EH (cell line): ENCODE results near the gene MAP3K6.
"Not testable (repeated sequence)": the region's sequence is repeated elsewhere in the genome, so short reads cannot be mapped to it uniquely, and the experiment has no call there.

ENCODE experiments used
- DNase-seq: peaks from one replicate; pipeline ENCODE4 v3.0.0-alpha.2; 2015; ENCODE audit warnings: low read depth

Gene MAP3K6

DNA sequence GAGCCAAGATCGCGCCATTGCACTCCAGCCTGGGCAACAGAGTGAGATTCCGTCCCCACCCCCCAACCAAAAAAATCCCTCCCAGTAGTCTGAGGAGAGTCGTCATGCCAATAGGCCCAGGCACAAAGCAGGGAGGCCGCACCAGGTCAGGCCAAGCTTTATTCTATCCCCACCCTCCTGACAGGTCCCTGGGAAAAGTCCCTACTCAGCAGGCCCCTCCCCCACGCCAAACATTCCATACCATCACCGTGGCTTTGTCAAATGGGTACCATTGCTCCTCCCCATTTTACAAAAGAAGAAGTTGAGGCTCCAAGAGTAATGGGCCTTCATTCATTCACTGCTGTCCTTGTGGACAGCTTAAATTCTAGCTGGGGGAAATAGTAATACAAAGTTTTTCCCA is 31.0 kb upstream of the MAP3K6 start:
- no peak for DNase-seq

GRCh38 chr1:27397110-27397509 is 30.3 kb upstream of the MAP3K6 start:
- DNase-seq = no peak

GRCh38 chr1:27395441-27396195 is 28.9 kb upstream of the MAP3K6 start:
- DNase-seq = peak; percentile 70

- peak; percentile 63 for DNase-seq
Observed at GRCh38 chr1:27394925-27395324, 28.2 kb upstream of the MAP3K6 start.

DNA sequence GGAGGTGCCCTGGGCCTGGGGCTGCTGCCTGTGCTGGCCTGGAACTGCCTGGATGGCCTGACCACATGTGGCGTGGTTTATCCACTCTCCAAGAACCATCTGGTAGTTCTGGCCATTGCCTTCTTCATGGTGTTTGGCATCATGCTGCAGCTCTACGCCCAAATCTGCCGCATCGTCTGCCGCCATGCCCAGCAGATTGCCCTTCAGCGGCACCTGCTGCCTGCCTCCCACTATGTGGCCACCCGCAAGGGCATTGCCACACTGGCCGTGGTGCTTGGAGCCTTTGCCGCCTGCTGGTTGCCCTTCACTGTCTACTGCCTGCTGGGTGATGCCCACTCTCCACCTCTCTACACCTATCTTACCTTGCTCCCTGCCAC is 27.5 kb upstream of the MAP3K6 start:
- DNase-seq = no peak

DNA sequence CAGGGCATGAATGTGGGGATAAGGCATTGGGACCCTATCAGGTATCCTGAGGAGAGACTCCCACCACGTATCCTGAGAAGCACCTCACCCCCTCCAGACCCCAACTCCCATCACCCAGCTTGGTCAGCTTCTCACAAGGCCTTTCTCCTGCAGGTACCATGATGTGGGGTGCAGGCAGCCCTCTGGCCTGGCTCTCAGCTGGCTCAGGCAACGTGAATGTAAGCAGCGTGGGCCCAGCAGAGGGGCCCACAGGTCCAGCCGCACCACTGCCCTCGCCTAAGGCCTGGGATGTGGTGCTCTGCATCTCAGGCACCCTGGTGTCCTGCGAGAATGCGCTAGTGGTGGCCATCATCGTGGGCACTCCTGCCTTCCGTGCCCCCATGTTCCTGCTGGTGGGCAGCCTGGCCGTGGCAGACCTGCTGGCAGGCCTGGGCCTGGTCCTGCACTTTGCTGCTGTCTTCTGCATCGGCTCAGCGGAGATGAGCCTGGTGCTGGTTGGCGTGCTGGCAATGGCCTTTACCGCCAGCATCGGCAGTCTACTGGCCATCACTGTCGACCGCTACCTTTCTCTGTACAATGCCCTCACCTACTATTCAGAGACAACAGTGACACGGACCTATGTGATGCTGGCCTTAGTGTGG is 27.0 kb upstream of the MAP3K6 start:
- DNase-seq = no peak

DNA sequence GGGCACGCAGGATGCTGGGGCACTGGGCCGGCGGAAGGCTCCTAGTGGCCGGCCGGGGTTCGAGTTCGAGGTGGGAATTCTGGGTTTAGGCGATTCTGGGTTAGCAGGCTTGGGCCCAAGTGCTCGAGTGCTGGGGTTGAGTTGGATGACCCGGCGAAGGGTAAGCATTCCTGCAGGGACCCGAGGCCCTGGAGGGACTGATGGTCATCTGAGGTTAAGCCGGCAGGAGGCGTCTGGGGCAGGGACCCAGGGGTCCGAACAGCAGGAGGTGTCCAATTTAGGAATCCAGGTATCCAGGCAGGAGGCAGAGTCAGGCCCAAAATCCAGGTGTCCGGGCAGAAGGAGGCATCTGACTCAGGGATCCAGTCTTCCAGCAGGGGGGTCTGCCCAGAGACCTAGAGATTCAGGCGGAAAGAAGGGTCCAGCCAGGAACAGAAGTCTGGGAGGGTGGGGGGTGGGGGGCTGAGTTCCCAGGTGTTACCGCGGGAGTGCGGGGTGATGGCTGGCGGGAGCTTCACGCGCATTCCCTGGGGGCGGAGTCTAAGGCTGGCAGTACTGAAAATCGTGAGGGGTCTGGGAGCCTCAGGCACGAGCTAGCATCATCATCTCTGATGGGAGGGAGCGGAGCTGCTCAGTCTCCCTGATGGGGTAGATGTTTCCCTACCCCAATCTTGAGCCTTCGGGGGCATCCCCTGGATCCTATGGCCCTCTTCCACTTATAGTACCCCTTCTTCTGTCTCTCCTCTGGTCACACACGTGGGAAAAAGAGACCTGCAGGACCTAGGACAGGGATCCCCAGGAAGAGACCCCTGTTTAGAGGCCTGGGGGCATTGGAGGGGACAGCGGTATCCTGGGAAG is 26.2 kb upstream of the MAP3K6 start:
- DNase-seq = no peak

DNA sequence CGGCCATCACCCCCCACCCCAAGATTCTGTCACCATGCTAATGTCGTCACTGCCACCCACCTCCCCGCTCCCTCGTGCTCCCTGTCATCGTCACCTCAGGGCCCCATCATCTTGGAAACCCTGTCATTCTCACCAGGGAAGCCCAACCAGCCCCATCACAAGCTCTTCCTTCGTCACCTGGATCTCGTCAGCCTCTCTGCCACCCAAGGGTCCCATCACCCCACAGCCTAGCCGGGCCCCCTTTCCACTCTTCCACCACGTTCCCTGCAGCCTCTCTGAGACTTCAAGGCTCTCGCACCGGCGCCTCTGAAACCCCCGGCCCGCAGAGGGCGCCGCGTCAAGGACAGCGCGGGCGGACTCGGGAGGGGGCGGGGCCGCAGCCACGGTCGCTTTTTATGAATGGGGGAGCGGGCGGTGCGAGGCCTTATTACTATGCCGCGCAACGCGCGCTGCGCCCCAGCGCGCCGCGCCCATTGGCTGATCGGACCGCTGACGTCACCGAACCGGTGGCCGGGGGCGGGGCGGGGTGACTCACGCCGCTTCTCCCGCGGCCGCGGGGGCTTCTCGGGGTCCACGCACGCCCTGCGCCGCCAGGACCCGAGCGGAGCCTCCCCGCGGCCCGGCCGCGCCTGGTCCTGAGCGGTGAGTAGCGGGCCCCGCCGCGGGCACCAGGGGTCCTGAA is 25.5 kb upstream of the MAP3K6 start, which contains the start of gene GPR3:
GPR3 (plus strand) TSS at position 527 of the 682 bp plus-strand sequence. CDS start 1,177 bp downstream, outside the sequence.
- peak; percentile 92 for DNase-seq

DNA sequence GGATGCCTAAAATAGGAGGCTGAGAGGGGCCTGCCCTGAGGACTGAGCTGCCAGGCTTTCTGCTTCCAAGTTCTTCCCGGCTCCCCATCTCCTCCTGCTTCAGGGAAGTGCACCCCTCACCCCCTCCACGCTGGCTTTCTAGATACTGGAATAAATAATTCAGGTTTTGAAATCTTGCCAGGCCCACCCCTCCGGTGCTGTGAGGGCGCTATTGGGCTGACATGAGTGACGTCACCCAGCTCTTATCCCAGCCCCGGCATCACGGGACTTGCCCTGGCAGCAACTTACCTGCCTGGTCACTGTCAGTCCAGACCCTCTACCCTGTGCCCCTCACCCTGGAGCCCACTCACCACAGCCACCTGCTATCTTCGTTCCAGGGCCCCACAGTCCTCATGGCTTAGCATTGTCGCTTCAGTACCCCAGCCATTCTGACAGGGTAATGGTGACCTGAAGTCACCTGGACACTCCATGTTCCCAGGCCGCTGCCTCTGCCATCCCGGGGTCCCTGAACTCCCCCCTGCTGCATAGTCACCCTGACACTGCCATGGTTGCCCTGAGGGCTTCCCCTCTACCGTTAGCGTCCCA is 24.8 kb upstream of the MAP3K6 start:
- peak; percentile 57 for DNase-seq

GRCh38 chr1:27388337-27389005 is 21.7 kb upstream of the MAP3K6 start:
- peak; percentile 55 for DNase-seq

DNA sequence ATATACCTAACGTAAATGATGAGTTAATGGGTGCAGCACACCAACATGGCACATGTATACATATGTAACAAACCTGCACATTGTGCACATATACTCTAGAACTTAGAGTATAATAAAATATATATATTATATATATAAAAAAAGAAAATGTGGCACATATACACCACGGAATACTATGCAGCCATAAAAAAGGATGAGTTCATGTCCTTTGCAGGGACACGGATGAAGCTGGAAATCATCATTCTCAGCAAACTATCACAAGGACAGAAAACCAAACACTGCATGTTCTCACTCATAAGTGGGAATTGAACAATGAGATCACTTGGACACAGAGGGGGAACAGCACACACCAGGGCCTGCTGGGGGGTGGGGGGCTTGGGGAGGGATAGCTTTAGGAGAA is 18.0 kb upstream of the MAP3K6 start:
- DNase-seq = not testable (repeated sequence)

DNA sequence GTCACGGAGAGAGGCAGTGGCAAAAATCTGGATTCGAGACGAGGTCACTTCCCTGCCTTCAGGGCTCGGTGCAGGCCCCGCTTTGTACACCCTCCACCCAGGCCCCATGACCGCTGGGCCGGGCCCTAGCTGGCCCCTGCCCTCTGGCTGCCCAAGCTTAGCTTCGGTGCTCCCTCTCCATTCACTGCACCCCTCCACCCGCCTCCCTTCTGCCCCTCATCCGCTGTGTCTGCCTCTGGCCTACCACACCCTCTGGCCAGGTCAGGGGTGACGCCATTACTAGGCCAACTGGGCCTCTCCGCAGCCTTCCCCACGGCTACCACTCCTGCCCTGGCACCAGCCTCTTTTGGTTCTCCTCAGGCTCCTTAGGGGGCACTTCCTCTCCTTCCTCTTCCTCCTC is 16.9 kb upstream of the MAP3K6 start:
- DNase-seq = no peak

DNA sequence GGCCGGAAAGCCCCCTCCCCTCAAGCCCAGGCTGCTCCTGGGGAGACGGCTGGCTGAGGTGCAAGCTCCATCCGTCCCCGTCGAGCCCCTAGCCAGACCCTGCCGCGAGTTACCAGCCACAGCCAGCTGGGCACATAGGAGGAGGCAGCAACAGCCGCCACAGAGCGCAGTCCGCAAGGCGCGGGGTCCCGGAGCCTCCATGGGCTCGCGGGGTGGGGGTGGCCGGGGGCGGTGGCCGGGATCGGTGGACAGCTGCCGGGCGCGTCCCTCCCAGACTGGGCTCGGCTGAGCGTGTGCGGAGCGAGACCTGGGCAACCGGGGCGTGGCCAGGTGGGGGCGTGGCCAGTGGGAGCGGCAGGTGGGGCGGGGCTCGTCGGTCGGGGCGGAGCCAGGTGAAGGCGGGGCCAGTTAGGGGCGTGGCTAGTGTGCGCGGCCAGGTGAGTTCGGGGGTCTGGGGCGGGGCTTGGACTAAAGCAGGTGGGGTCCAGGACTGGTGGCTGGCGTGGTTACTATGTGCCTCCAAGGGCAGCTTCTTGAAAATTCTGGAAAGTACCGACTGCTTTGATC is 16.4 kb upstream of the MAP3K6 start, which contains the start of gene CD164L2:
CD164L2 (minus strand) TSS at position 295 of the 567 bp plus-strand sequence; CDS start at position 201, 94 bp downstream.
- DNase-seq = no peak

GRCh38 chr1:27381969-27382762 is 15.4 kb upstream of the MAP3K6 start:
- DNase-seq = no peak

DNA sequence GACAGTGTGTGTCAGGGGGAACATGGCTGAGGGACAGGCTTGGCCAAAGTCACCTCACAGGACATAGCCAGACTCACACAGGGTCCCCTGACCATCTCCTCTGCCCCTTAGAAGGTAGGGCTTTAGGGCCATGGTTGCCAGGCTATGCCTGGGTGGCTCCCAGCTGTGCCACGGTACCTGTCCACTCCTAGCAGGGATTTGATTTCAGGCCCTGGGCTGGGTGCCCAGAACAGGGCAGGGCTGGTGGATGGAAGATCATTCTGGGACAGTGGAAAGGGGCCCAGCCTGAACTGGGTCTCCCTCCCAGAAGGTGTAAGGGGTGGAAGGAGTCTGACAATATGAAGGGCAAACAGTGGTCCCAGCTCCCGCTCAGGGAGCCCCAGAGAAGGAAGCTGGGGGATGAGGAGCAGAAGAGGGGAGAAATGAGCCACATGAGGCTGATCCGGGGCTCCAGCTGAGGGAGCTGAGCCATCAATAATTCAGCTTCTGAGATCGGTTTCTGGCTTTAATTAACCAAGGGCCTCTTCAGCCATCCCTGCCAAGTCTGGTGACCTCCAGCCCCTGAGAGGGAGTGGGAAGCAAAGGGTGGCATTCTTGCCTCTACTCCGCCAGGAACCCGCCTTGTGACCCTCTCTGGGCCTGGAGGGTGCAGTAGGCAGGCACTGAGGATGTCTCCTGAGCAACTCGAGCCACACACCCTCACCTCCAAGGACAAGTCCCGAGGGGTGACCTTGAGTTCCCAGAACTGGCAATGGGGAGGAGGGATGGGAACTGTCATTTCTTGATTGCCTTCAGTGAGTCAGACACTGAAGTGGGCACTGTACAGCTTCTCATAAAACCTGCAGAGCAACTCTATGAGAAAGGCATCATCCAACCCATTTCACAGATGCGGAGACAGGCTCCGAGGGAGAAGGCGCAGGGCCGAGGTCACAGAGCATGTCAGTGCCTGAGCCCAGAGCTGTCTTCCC is 14.3 kb upstream of the MAP3K6 start:
- DNase-seq = no peak

DNA sequence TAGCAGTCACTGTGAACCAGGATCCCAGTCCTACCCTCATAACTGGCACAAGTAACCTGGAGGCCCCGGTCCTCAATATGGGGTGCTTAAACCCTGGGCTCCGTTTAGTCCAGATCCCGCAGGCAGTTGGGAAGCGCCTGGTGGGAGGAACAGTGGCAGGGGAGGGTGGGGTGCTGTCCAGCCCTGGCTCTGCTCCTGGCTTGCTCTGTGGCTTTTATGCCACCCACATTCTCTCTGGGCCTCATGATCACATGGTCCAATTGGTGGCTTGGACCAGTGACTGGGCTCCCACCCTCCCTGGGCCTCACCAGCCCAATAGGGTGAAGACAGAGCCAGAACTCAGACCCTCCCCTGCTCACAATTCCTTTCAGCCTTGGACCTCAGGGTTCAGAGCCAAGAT is 13.5 kb upstream of the MAP3K6 start:
- DNase-seq = no peak

DNA sequence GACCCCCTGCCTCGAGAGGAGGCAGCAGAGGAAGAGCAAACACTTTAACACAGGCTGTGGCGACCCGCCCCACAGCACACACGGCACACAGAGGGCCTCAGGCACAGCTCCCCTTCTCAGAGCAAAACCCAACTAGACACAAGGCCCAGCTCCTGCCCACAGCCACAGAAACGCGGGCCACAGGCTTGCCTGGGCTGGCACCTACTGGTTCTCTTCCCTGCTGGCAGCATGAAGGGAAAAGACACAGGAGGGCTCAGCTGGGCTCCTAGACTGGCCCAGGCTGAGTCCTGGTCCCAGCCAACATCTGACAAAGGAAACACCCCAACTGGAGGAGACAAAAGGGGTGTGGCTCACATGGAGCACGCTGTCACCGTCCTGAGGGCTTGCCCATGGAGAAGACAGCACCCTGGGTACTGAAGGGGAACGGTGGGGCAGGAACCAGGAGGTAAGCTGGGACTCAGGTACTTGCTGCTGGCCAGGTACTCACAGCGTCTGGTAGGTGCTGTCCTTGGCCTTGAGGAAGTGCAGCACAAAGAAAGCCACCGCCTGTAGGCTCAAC is 12.9 kb upstream of the MAP3K6 start:
- no peak for DNase-seq

DNA sequence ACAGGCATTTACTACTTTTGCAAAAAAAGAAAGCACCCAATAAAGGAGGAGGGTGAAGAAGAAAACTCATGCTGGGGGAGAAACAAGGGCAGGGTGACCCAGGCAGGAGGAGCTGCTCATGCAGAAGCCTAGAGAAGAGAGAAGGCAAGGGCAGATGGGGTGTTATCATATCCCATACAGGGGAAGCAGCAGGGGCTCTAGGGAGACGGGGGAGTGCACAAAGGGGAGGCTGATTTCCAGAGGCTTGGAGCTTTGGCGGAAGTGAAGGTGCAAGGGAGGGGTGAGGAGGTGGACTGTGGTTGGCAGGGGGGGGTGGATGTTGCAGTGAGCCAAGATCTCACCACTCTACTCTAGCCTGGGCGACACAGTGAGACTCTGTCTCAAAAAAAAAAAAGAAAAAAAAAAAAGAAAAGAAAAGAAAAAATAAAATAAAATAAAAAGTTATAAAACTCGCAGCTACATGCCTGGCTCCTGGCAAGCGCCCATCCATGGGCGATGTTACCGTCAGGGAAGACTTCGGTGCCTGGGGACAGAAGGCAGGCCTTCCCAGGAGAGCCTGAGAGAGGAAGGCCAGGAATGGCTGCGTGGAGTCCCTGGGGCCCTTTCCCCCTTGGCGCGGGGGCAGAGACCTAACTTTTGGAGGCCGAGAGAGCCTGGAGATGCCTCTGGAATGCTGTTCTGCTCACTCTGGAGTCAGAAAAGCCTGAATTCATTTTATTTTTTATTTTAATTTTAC is 11.2 kb upstream of the MAP3K6 start:
- DNase-seq = no peak
